Measurements from ENCODE around the gene CLCNKA. TPM values are rescaled to one million over a fixed set of nuclear protein-coding genes. Genes with fewer than 3 reads are reported as not detected.
A peak's percentile ranks its signal among the peaks of the same experiment; 100 is the strongest.

Gene CLCNKA
- total RNA-seq, 3 donors from 2014 or later: not detected

DNA sequence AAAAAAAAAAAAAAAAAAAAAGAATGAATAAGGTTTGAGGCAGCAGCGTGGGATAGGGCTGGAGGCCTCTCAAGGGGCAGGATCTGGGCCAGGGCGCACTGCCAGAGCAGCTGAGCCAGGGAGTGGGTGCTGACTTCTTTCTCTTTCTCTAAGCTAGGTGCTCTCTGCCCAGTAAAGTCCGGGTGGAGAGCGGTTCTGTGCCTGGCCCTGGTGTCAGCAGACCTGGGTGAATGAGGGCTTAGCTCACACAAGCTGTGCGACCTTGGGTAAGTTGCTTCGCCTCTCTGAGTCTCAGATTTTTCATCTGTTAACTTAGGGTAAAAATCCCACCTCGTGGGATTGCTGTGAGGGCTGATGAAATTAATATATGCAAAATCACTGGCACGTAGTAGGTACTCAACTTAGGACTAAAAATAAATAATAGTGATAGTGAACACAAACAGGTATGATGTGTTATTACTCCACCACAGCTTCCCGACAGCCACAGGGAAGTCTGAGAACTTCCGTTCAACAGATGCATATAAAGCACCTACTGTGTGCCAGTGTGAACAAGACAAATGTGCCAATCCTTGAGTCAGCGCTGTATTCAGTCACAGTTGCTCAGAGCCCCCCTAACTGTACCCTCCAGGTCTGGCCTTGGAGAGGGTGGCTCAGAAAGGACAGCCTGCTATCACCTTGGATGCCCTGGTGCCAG is 53.6 kb downstream of the CLCNKA start:
- H3K9me3 Mint-ChIP-seq: no peaks in the 10 kb centered on the region
- no peaks in the 10 kb centered on the region for H3K36me3 Mint-ChIP-seq (ENCODE audit: insufficient read depth)
- H3K27me3 Mint-ChIP-seq (ENCODE audit: low read depth): peaks cover 12% of the 10 kb centered on the region
- DNase-seq (no peak), ATAC-seq (no peak)
- H3K4me3 Mint-ChIP-seq: peak overlapping the region; percentile 25
- peaks cover 16% of the 10 kb centered on the region for H3K4me1 Mint-ChIP-seq (ENCODE audit: low read depth)

- Mint-ChIP-seq H3K36me3 (ENCODE audit: insufficient read depth) (no peaks in the 10 kb centered on the region), H3K4me1 (ENCODE audit: low read depth) (peaks cover 16% of the 10 kb centered on the region), H3K4me3 (no peak overlapping the region), H3K9me3 (no peaks in the 10 kb centered on the region), H3K27me3 (ENCODE audit: low read depth) (peaks cover 12% of the 10 kb centered on the region)
- ATAC-seq (no peak), DNase-seq (no peak)
Observed at GRCh38 chr1:16076031-16076864, 54.4 kb downstream of the CLCNKA start.

- peaks cover 12% of the 10 kb centered on the region for H3K27me3 Mint-ChIP-seq (ENCODE audit: low read depth)
- peaks cover 16% of the 10 kb centered on the region for H3K4me1 Mint-ChIP-seq (ENCODE audit: low read depth)
- no peaks in the 10 kb centered on the region for H3K36me3 Mint-ChIP-seq (ENCODE audit: insufficient read depth)
- H3K4me3 Mint-ChIP-seq: no peak overlapping the region
- no peaks in the 10 kb centered on the region for H3K9me3 Mint-ChIP-seq
- DNase-seq (no peak), ATAC-seq (no peak)
Observed at GRCh38 chr1:16076865-16077238, 55.0 kb downstream of the CLCNKA start.

GRCh38 chr1:16077406-16078245 is 55.8 kb downstream of the CLCNKA start:
- peaks cover 16% of the 10 kb centered on the region for H3K4me1 Mint-ChIP-seq (ENCODE audit: low read depth)
- no peaks in the 10 kb centered on the region for H3K36me3 Mint-ChIP-seq (ENCODE audit: insufficient read depth)
- H3K9me3 Mint-ChIP-seq: no peaks in the 10 kb centered on the region
- no peak overlapping the region for H3K4me3 Mint-ChIP-seq
- DNase-seq: no peak
- H3K27me3 Mint-ChIP-seq (ENCODE audit: low read depth): peaks cover 10% of the 10 kb centered on the region
- no peak for ATAC-seq

DNA sequence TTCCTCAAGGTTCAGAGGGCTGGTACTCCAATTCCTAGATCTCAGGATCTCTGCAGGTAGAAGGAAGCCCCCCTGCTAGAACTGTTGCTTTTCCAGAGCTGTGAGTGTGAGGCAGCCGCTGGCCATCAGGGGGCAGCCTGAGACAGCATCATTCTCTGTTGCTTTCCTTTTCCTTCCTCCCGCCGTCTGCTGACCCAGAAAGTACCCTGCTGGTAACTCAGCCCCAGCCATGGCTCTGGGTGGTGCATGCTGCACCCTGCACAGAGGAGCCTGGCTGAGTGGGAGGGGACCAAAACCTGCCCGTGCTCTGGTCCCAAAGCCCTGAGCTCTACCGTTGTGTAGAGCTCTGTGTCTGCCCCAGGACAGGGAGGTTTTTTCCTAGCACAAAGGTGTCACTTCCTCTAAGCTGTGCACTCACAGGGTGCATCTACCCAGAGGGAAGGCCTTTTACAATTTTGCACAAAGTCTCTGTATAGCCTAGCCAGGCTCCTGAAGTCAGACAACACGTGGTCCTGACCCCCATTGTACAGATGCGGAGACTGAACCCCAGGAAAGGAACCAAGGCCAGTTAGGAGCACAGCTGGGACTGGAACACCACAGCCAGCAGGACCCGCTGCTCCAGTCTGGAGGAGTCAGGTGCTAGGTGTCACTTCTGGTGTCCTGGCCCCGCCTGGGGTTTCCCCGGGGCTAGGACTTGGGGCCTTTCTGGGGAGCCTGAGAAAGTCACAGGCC is 57.3 kb downstream of the CLCNKA start:
- no peaks in the 10 kb centered on the region for H3K36me3 Mint-ChIP-seq (ENCODE audit: insufficient read depth)
- peak overlapping the region; percentile 62 for H3K4me3 Mint-ChIP-seq
- peaks cover 5% of the 10 kb centered on the region for H3K27me3 Mint-ChIP-seq (ENCODE audit: low read depth)
- DNase-seq (peak; percentile 69), ATAC-seq (peak; percentile 82 to 85)
- H3K9me3 Mint-ChIP-seq: no peaks in the 10 kb centered on the region
- peaks cover 11% of the 10 kb centered on the region for H3K4me1 Mint-ChIP-seq (ENCODE audit: low read depth)

DNA sequence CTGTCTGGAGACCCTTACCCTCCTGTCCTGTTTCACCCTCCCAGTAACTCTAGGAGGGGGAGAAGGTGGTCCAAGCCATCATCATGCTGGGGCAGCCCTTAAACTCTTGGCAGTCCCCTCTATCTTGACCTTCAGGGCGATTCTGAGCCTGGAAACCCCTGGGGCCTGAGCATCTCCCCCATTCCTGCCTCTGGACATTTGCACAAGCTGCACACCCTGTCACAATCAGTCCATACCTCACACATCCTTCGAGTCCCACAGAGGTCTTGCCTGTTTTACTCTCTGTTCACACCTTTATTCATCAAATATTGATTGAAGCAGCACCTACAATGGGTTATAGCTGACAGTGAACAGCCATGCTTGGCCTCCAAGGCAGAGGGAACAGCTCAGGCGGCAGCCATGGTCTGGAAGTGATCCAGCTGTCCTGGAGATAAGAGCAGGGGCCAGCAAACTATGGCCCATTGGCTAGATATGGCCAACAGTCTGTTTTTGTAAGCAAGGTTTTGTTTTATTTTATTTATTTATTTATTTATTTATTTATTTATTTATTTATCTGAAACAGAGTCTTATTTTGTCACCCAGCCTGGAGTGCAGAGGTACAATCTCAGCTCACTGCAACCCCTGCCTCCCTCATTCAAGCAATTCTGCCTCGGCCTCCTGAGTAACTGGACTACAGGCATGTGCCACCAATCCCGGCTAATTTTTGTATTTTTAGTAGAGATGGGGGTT is 58.8 kb downstream of the CLCNKA start:
- ATAC-seq (no peak), DNase-seq (no peak)
- Mint-ChIP-seq H3K9me3 (no peaks in the 10 kb centered on the region), H3K27me3 (ENCODE audit: low read depth) (no peaks in the 10 kb centered on the region), H3K4me3 (no peak overlapping the region), H3K36me3 (ENCODE audit: insufficient read depth) (no peaks in the 10 kb centered on the region), H3K4me1 (ENCODE audit: low read depth) (peaks cover 6% of the 10 kb centered on the region)

GRCh38 chr1:16081636-16082035 is 59.8 kb downstream of the CLCNKA start:
- Mint-ChIP-seq H3K4me1 (ENCODE audit: low read depth) (peaks cover 6% of the 10 kb centered on the region), H3K4me3 (no peak overlapping the region), H3K27me3 (ENCODE audit: low read depth) (no peaks in the 10 kb centered on the region), H3K9me3 (no peaks in the 10 kb centered on the region), H3K36me3 (ENCODE audit: insufficient read depth) (no peaks in the 10 kb centered on the region)
- DNase-seq (no peak), ATAC-seq (no peak)

DNA sequence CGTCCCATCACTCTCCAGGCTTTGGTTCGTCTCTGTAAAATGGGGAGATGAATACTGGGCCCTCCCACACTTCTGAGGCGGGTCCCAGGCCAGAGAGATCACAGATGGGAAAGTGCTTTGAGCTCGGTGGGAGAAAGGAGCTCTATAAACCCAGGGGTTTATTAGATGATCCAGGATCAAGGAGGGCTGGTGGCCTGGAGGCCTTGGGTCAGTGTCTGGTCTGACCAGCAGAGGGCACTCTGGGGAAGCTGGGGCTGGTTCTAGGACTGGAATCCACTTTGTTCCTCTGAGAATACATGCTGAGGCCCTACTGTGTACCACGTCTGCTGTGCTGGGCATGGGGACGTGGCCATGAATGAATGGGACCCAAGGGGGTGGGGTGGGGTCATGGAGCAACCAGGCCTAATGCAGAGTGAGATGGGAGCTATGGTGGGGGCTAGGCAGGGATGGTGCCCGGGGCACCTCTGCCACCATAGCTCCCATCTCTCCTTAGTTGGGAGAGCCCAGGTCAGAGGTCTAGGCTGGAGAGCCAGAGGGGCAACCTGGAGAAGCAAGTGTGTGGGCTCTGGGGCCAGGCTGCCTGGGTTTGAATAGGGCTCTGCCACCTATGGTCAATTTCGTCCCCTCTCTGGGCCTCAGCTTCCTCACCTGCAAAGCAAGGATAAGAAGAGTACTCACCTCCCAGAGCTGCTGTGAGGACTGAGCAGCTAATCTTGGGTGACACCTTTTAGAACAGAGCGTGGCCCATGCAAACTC is 60.6 kb downstream of the CLCNKA start:
- DNase-seq (peak; percentile 57), ATAC-seq (peak in 1 of 2 donors; percentile 38)

GRCh38 chr1:16083486-16083885 is 61.6 kb downstream of the CLCNKA start:
- H3K9me3 Mint-ChIP-seq: no peaks in the 10 kb centered on the region
- no peak overlapping the region for H3K4me3 Mint-ChIP-seq
- no peak for DNase-seq
- H3K4me1 Mint-ChIP-seq (ENCODE audit: low read depth): peaks cover 6% of the 10 kb centered on the region
- no peaks in the 10 kb centered on the region for H3K36me3 Mint-ChIP-seq (ENCODE audit: insufficient read depth)
- no peaks in the 10 kb centered on the region for H3K27me3 Mint-ChIP-seq (ENCODE audit: low read depth)
- ATAC-seq: no peak

More for the DNA sequence above, 60.6 kb downstream of the CLCNKA start:
- H3K36me3 Mint-ChIP-seq (ENCODE audit: insufficient read depth): no peaks in the 10 kb centered on the region
- peaks cover 6% of the 10 kb centered on the region for H3K4me1 Mint-ChIP-seq (ENCODE audit: low read depth)
- H3K9me3 Mint-ChIP-seq: no peaks in the 10 kb centered on the region
- no peak overlapping the region for H3K4me3 Mint-ChIP-seq
- no peaks in the 10 kb centered on the region for H3K27me3 Mint-ChIP-seq (ENCODE audit: low read depth)

Other genes with a start within 250 kb of the CLCNKA start
- gene UQCRHL, start 214.4 kb upstream of the CLCNKA start, total RNA-seq: 1 to 10 TPM; 1.2 to 2.1 (median 1.7) TPM
- 10 to 100 TPM; 80.4 to 85.2 (median 82.1) TPM for gene SPEN, start 174.3 kb upstream of the CLCNKA start, total RNA-seq
- gene ZBTB17, start 45.9 kb upstream of the CLCNKA start, total RNA-seq: 10 to 100 TPM; 74.2 to 86.9 (median 81.1) TPM
- not detected for gene SRARP, start 17.8 kb upstream of the CLCNKA start, total RNA-seq
- gene HSPB7, start 4.0 kb upstream of the CLCNKA start, total RNA-seq: under 1 TPM; 0.16 to 0.43 (median 0.24) TPM
- not detected for gene CLCNKB, start 21.7 kb downstream of the CLCNKA start, total RNA-seq
- gene FAM131C, start 51.6 kb downstream of the CLCNKA start, total RNA-seq: under 1 TPM in 2 of 3 donors, not detected in 1; 0.20 to 0.24 TPM
- under 1 TPM; 0.29 to 0.35 (median 0.33) TPM for gene EPHA2, start 134.0 kb downstream of the CLCNKA start, total RNA-seq
- gene ARHGEF19, start 190.6 kb downstream of the CLCNKA start, total RNA-seq: 10 to 100 TPM; 10.6 to 16.6 (median 11.1) TPM
- gene CPLANE2, start 215.1 kb downstream of the CLCNKA start, total RNA-seq: 1 to 10 TPM; 5.0 to 7.1 (median 6.5) TPM